Lower leg skin (tissue), 4 donors: ENCODE measurements around the gene ZPLD1. TPM values are rescaled to one million over a fixed set of nuclear protein-coding genes. Genes with fewer than 3 reads are reported as not detected.

Experiments
- DNase-seq, 2 donors: peaks; one replicate each; pipeline ENCODE4 v3.0.0-alpha.2; 2019; ENCODE audit warnings: low spot score in 2 of 2
- H3K4me3 ChIP-seq: fragments of 200-600 bp; sonication (generic); 2 replicates; pipeline ENCODE4 v1.5.1; 2017; ENCODE audit warnings: mild to moderate bottlenecking, low read depth; ENCODE audit not compliant: poor library complexity, severe bottlenecking
- CTCF ChIP-seq, 3 donors: fragments of 450-650 bp; IDR thresholded peaks; one replicate each; pipeline ENCODE4 v1.5.1; 2016; ENCODE audit warnings: antibody characterized with exemption in 3 of 3, mild to moderate bottlenecking in 3 of 3, moderate library complexity in 2 of 3
- POLR2A ChIP-seq, 2 donors: fragments of 450-650 bp; IDR thresholded peaks; one replicate each; pipeline ENCODE4 v1.6.1; 2016 to 2017; ENCODE audit warnings: antibody characterized with exemption in 2 of 2, mild to moderate bottlenecking in 1 of 2, moderate library complexity in 1 of 2
- WGBS, 2 donors: methylation state at CpG; one replicate each; pipeline ENCODE4 v1.1.5; 2018; 5-methylcytosine and 5-hydroxymethylcytosine counted together
- intact Hi-C: fragments of 100-400 bp; cut with DNase I; formaldehyde crosslinking; loops from one replicate; pipeline ENCODE4 v1.15.0; 2023; ENCODE audit warnings: low total_unique reads
- total RNA-seq, 4 donors: library from RNA; depleted of rRNA; stranded (reverse); fragments of >200 nt; gene quantifications; one replicate each; pipeline ENCODE4 v1.1.0, GENCODE V29; 2016

The ZPLD1 gene
- total RNA-seq, 4 donors from 2014 or later = 0.16 to 1.3 TPM; not detected in 2

GRCh38 chr3:102511168-102511567, 76.4 kb downstream of the ZPLD1 start:
- no peak for DNase-seq
- WGBS, 2 donors = 44 to 57% methylated on average over 1 of the region's 1 CpG
- no peak overlapping the region for H3K4me3 ChIP-seq
- intact Hi-C loops = no loop called here
- TF ChIP-seq CTCF (IDR thresholded peaks at IDR 0.05) = no peak
- no peak for TF ChIP-seq POLR2A (IDR thresholded peaks at IDR 0.05)

- H3K4me3 ChIP-seq = no peak overlapping the region
- 52 to 56% methylated on average over 4 of the region's 4 CpGs for WGBS, 2 donors
- no peak for DNase-seq
- TF ChIP-seq POLR2A (IDR thresholded peaks at IDR 0.05) = no peak
- intact Hi-C loops = no loop called here
These were observed 76.8 kb downstream of the ZPLD1 start for GRCh38 chr3:102511639-102512038.

- 70 to 72% methylated on average over 5 of the region's 5 CpGs for WGBS, 2 donors
- no peak overlapping the region for H3K4me3 ChIP-seq
- intact Hi-C loops = no loop called here
- no peak for TF ChIP-seq CTCF (IDR thresholded peaks at IDR 0.05)
- no peak for TF ChIP-seq POLR2A (IDR thresholded peaks at IDR 0.05)
- DNase-seq = no peak
These were observed 78.1 kb downstream of the ZPLD1 start for GRCh38 chr3:102512734-102513504.

GRCh38 chr3:102514241-102514640, 79.4 kb downstream of the ZPLD1 start:
- WGBS, 2 donors = 42 to 56% methylated on average over 1 of the region's 1 CpG
- DNase-seq = no peak
- intact Hi-C loops = no loop called here
- no peak for TF ChIP-seq CTCF (IDR thresholded peaks at IDR 0.05)
- no peak for TF ChIP-seq POLR2A (IDR thresholded peaks at IDR 0.05)
- no peak overlapping the region for H3K4me3 ChIP-seq

GRCh38 chr3:102521246-102521645, 86.4 kb downstream of the ZPLD1 start:
- H3K4me3 ChIP-seq = no peak overlapping the region
- no peak for TF ChIP-seq CTCF (IDR thresholded peaks at IDR 0.05)
- no peak for TF ChIP-seq POLR2A (IDR thresholded peaks at IDR 0.05)
- intact Hi-C loops = no loop called here
- DNase-seq = no peak
- 75 to 83% methylated on average over 4 of the region's 4 CpGs for WGBS, 2 donors

- H3K4me3 ChIP-seq = no peak overlapping the region
- TF ChIP-seq POLR2A (IDR thresholded peaks at IDR 0.05) (no peak), CTCF (IDR thresholded peaks at IDR 0.05) (no peak)
- intact Hi-C loops = no loop called here
- no peak for DNase-seq
These were observed 90.8 kb downstream of the ZPLD1 start for GRCh38 chr3:102525624-102526023.
